ENCODE measurements around the gene PRKG1. TPM values are rescaled to one million over a fixed set of nuclear protein-coding genes. Genes with fewer than 3 reads are reported as not detected.

Gene PRKG1
- total and polyA plus RNA-seq, 4 donors: 6.8 to 38.1 (median 15.4) TPM

- no peak overlapping the region for H3K27ac ChIP-seq (ENCODE audit: low read depth, low read length)
- no peaks in the 10 kb centered on the region for H3K36me3 ChIP-seq (ENCODE audit: control insufficient read depth, insufficient read depth, low read length)
- no peak overlapping the region for H3K4me3 ChIP-seq (ENCODE audit: low read depth, low read length)
- H3K27me3 ChIP-seq (ENCODE audit: control insufficient read depth, insufficient read depth, low read length): no peaks in the 10 kb centered on the region
- DNase-seq (ENCODE audit: low read depth in 4 of 6, low spot score in 6 of 6): no peak
- WGBS (ENCODE audit: insufficient coverage): no CpG with 5 or more reads among the region's 2 CpGs
- no peaks in the 10 kb centered on the region for H3K4me1 ChIP-seq (ENCODE audit: control insufficient read depth, insufficient read depth, low read length)
- H3K9me3 ChIP-seq (ENCODE audit: control insufficient read depth, insufficient read depth, low read length): peaks cover 2% of the 10 kb centered on the region
These were observed 217.7 kb downstream of the PRKG1 start for GRCh38 chr10:51291961-51292360.

DNA sequence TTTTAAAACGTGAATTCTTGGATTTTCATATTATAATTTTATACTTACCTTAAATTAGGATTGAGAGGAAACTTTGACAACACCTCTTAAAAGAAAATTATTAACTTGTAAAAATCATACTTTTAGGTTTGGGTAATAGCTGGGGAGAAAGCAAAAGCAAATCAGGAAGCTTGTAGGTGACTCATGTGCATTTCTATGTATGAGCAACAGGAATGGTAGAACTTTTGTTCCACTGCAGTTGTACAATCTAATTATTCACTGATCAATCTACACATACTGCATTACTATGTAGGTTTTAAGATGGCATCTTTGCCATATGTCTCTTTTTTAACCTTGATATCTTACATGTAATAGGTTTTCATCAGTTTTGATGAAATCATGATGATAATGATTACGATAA, 223.2 kb downstream of the PRKG1 start:
- Histone ChIP-seq H3K27ac (ENCODE audit: low read depth, low read length) (no peak overlapping the region), H3K36me3 (ENCODE audit: control insufficient read depth, insufficient read depth, low read length) (no peaks in the 10 kb centered on the region), H3K4me3 (ENCODE audit: low read depth, low read length) (no peak overlapping the region), H3K27me3 (ENCODE audit: control insufficient read depth, insufficient read depth, low read length) (no peaks in the 10 kb centered on the region), H3K9me3 (ENCODE audit: control insufficient read depth, insufficient read depth, low read length) (peaks cover 2% of the 10 kb centered on the region), H3K4me1 (ENCODE audit: control insufficient read depth, insufficient read depth, low read length) (peaks cover 4% of the 10 kb centered on the region)
- no CpG with 5 or more reads among the region's 2 CpGs for WGBS (ENCODE audit: insufficient coverage)
- no peak for DNase-seq (ENCODE audit: low read depth in 4 of 6, low spot score in 6 of 6)

DNA sequence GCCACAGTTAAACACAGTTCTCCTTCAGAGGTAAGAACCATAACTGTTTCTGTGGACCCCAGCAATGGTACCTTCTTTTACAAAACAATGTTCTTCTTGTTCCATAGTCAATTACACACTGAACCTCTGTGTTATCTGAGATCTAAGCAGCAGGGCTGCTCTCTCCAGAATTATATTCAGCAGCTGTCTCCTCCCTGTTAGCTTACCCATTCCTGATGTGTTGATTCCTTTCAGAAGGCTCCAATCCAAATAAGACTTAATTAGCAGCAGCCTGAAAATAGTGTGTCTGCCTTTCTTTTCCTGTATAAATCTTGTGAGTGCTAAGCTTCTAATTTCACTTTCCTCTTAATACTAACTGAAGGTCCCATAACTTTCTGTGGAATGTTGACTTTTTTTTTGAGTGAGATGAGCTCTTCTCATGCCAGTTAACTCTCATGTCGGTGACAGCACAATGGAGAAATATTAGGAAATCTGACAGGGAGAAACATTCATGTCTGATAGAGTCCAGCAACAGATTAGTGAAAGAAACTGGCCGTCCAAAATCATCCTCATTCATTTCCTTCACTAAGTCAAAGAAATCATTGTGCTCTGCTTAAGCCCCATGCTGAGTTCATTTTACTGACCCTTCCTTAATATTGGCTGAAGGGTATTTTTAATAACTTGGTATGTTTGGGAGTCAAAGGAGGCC, 226.5 kb downstream of the PRKG1 start:
- Histone ChIP-seq H3K27me3 (ENCODE audit: control insufficient read depth, insufficient read depth, low read length) (no peaks in the 10 kb centered on the region), H3K4me1 (ENCODE audit: control insufficient read depth, insufficient read depth, low read length) (peaks cover 4% of the 10 kb centered on the region), H3K36me3 (ENCODE audit: control insufficient read depth, insufficient read depth, low read length) (no peaks in the 10 kb centered on the region), H3K4me3 (ENCODE audit: low read depth, low read length) (no peak overlapping the region), H3K27ac (ENCODE audit: low read depth, low read length) (peak overlapping the region; percentile 8), H3K9me3 (ENCODE audit: control insufficient read depth, insufficient read depth, low read length) (no peaks in the 10 kb centered on the region)
- DNase-seq (ENCODE audit: low read depth in 4 of 6, low spot score in 6 of 6): peak in 5 of 6 donors; percentile 19 to 78 (median 48)
- WGBS (ENCODE audit: insufficient coverage): no CpG with 5 or more reads among the region's 2 CpGs

- Histone ChIP-seq H3K4me3 (ENCODE audit: low read depth, low read length) (no peak overlapping the region), H3K36me3 (ENCODE audit: control insufficient read depth, insufficient read depth, low read length) (no peaks in the 10 kb centered on the region), H3K27ac (ENCODE audit: low read depth, low read length) (peak overlapping the region; percentile 6), H3K9me3 (ENCODE audit: control insufficient read depth, insufficient read depth, low read length) (no peaks in the 10 kb centered on the region), H3K4me1 (ENCODE audit: control insufficient read depth, insufficient read depth, low read length) (peaks cover 4% of the 10 kb centered on the region), H3K27me3 (ENCODE audit: control insufficient read depth, insufficient read depth, low read length) (no peaks in the 10 kb centered on the region)
- no peak for DNase-seq (ENCODE audit: low read depth in 4 of 6, low spot score in 6 of 6)
- WGBS (ENCODE audit: insufficient coverage): 72% methylated on average over 2 of the region's 5 CpGs
These were observed 227.4 kb downstream of the PRKG1 start for GRCh38 chr10:51301644-51302043.

DNA sequence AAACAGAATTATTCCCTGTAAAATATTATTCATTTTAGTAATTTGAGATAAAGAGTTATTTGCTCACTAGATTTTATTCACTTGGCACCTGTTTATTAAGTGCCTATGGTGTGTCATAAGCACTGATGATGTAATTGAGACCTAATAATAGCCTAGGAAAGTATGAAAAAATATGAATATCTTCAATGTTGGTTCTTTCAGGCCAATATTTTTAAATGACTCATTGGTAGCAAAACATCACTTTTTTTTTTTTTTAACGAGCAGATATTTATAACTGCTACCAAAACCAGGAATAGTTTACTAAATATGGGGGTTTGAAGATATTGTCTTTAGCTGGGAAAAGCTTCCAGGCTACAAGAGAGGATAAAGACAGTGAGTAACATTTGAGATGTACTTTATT, 228.0 kb downstream of the PRKG1 start:
- DNase-seq (ENCODE audit: low read depth in 4 of 6, low spot score in 6 of 6): no peak
- Histone ChIP-seq H3K4me1 (ENCODE audit: control insufficient read depth, insufficient read depth, low read length) (peaks cover 4% of the 10 kb centered on the region), H3K27ac (ENCODE audit: low read depth, low read length) (no peak overlapping the region), H3K36me3 (ENCODE audit: control insufficient read depth, insufficient read depth, low read length) (no peaks in the 10 kb centered on the region), H3K27me3 (ENCODE audit: control insufficient read depth, insufficient read depth, low read length) (no peaks in the 10 kb centered on the region), H3K9me3 (ENCODE audit: control insufficient read depth, insufficient read depth, low read length) (no peaks in the 10 kb centered on the region), H3K4me3 (ENCODE audit: low read depth, low read length) (no peak overlapping the region)
- WGBS (ENCODE audit: insufficient coverage): no CpG with 5 or more reads among the region's 1 CpG

GRCh38 chr10:51308116-51308515, 233.8 kb downstream of the PRKG1 start:
- WGBS (ENCODE audit: insufficient coverage): no CpG with 5 or more reads among the region's 1 CpG
- H3K4me3 ChIP-seq (ENCODE audit: low read depth, low read length): no peak overlapping the region
- no peaks in the 10 kb centered on the region for H3K9me3 ChIP-seq (ENCODE audit: control insufficient read depth, insufficient read depth, low read length)
- peak in 1 of 6 donors; percentile 84 for DNase-seq (ENCODE audit: low read depth in 4 of 6, low spot score in 6 of 6)
- H3K27me3 ChIP-seq (ENCODE audit: control insufficient read depth, insufficient read depth, low read length): no peaks in the 10 kb centered on the region
- no peak overlapping the region for H3K27ac ChIP-seq (ENCODE audit: low read depth, low read length)
- H3K4me1 ChIP-seq (ENCODE audit: control insufficient read depth, insufficient read depth, low read length): no peaks in the 10 kb centered on the region
- H3K36me3 ChIP-seq (ENCODE audit: control insufficient read depth, insufficient read depth, low read length): no peaks in the 10 kb centered on the region

- H3K4me1 ChIP-seq (ENCODE audit: control insufficient read depth, insufficient read depth, low read length): no peaks in the 10 kb centered on the region
These were observed 236.9 kb downstream of the PRKG1 start for GRCh38 chr10:51311228-51311627.

GRCh38 chr10:51312817-51313216, 238.5 kb downstream of the PRKG1 start:
- Histone ChIP-seq H3K4me3 (ENCODE audit: low read depth, low read length) (no peak overlapping the region), H3K27ac (ENCODE audit: low read depth, low read length) (no peak overlapping the region)
- WGBS (ENCODE audit: insufficient coverage): no CpG with 5 or more reads among the region's 2 CpGs

More at GRCh38 chr10:51311228-51311627, 236.9 kb downstream of the PRKG1 start:
- Histone ChIP-seq H3K27me3 (ENCODE audit: control insufficient read depth, insufficient read depth, low read length) (no peaks in the 10 kb centered on the region), H3K4me3 (ENCODE audit: low read depth, low read length) (no peak overlapping the region), H3K27ac (ENCODE audit: low read depth, low read length) (no peak overlapping the region), H3K9me3 (ENCODE audit: control insufficient read depth, insufficient read depth, low read length) (no peaks in the 10 kb centered on the region), H3K36me3 (ENCODE audit: control insufficient read depth, insufficient read depth, low read length) (no peaks in the 10 kb centered on the region)
- no peak for DNase-seq (ENCODE audit: low read depth in 4 of 6, low spot score in 6 of 6)
- WGBS (ENCODE audit: insufficient coverage): 100% methylated on average over 1 of the region's 2 CpGs

GRCh38 chr10:51313251-51313650, 239.0 kb downstream of the PRKG1 start:
- Histone ChIP-seq H3K36me3 (ENCODE audit: control insufficient read depth, insufficient read depth, low read length) (no peaks in the 10 kb centered on the region), H3K4me3 (ENCODE audit: low read depth, low read length) (no peak overlapping the region), H3K27me3 (ENCODE audit: control insufficient read depth, insufficient read depth, low read length) (no peaks in the 10 kb centered on the region), H3K27ac (ENCODE audit: low read depth, low read length) (no peak overlapping the region), H3K9me3 (ENCODE audit: control insufficient read depth, insufficient read depth, low read length) (no peaks in the 10 kb centered on the region), H3K4me1 (ENCODE audit: control insufficient read depth, insufficient read depth, low read length) (no peaks in the 10 kb centered on the region)
- no CpG with 5 or more reads among the region's 2 CpGs for WGBS (ENCODE audit: insufficient coverage)
- no peak for DNase-seq (ENCODE audit: low read depth in 4 of 6, low spot score in 6 of 6)

More at GRCh38 chr10:51312817-51313216, 238.5 kb downstream of the PRKG1 start:
- H3K4me1 ChIP-seq (ENCODE audit: control insufficient read depth, insufficient read depth, low read length): no peaks in the 10 kb centered on the region
- DNase-seq (ENCODE audit: low read depth in 4 of 6, low spot score in 6 of 6): no peak
- no peaks in the 10 kb centered on the region for H3K36me3 ChIP-seq (ENCODE audit: control insufficient read depth, insufficient read depth, low read length)
- H3K27me3 ChIP-seq (ENCODE audit: control insufficient read depth, insufficient read depth, low read length): no peaks in the 10 kb centered on the region
- no peaks in the 10 kb centered on the region for H3K9me3 ChIP-seq (ENCODE audit: control insufficient read depth, insufficient read depth, low read length)

GRCh38 chr10:51313773-51314478, 239.6 kb downstream of the PRKG1 start:
- H3K9me3 ChIP-seq (ENCODE audit: control insufficient read depth, insufficient read depth, low read length): no peaks in the 10 kb centered on the region
- H3K4me1 ChIP-seq (ENCODE audit: control insufficient read depth, insufficient read depth, low read length): no peaks in the 10 kb centered on the region
- H3K27ac ChIP-seq (ENCODE audit: low read depth, low read length): no peak overlapping the region
- H3K4me3 ChIP-seq (ENCODE audit: low read depth, low read length): no peak overlapping the region
- WGBS (ENCODE audit: insufficient coverage): 100% methylated on average over 1 of the region's 3 CpGs
- H3K27me3 ChIP-seq (ENCODE audit: control insufficient read depth, insufficient read depth, low read length): no peaks in the 10 kb centered on the region
- H3K36me3 ChIP-seq (ENCODE audit: control insufficient read depth, insufficient read depth, low read length): no peaks in the 10 kb centered on the region
- no peak for DNase-seq (ENCODE audit: low read depth in 4 of 6, low spot score in 6 of 6)
